ENCODE data around the gene MYOC. TPM values are rescaled to one million over a fixed set of nuclear protein-coding genes. Genes with fewer than 3 reads are reported as not detected.

MYOC gene
- total RNA-seq, 1 donor from 2014 or later: not detected

DNA sequence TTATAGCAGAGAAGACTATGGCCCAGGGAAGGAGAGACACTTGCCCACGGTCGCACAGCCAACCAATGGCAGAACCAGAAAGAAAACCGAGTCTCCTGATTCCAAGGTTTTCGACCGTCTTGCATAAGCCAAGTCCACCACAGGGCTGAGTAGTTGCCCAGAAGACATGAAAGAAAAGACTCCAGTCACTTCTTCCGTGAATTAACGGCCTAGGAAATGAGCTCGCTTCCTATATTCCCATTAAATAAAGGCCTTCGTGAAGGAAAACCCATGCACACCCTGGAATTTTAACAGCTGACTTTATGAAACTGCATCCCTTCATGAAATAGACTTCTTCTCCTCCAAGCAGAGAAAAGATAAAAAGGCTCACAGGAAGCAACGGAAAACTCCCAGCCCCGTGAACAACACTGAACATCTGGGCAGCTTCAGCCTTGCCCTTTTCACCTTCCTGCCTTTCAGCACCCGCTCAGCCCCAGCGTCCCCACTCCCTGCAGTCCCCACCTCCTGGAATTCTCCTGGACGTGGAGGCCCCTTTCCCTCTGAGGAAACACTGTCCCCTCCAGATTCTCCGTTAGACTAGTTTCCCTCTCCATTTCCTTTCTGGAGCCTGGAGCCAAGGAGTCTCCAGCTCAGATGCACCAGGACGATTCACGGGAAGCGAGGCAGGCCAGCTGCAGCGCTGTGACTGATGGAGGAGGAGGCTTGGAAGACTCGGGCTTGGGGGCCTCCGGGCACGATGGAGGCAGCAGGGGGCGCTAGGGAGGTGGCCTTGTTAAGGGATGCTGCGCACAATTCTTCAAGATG lies 2.7 kb upstream of the MYOC start:
- Histone ChIP-seq H3K27me3 (no peaks in the 10 kb centered on the region), H3K4me3 (no peak overlapping the region), H3K9ac (no peak overlapping the region), H3K27ac (no peak overlapping the region), H3F3A (ENCODE audit: low read depth) (no peaks in the 10 kb centered on the region), H4K20me1 (ENCODE audit: low read depth) (no peaks in the 10 kb centered on the region), H3K4me1 (no peaks in the 10 kb centered on the region), H3K36me3 (no peaks in the 10 kb centered on the region), H2AFZ (replicated peaks) (peak overlapping the region; percentile 99), H3K4me2 (peak overlapping the region; percentile 53), H3K9me3 (ENCODE audit: low read depth) (no peaks in the 10 kb centered on the region), H3K79me2 (ENCODE audit: low read depth) (no peaks in the 10 kb centered on the region)
- no peak overlapping the region for H3K4me3 Mint-ChIP-seq
- H3K4me1 Mint-ChIP-seq: peaks cover 21% of the 10 kb centered on the region
- H3K9me3 Mint-ChIP-seq: no peaks in the 10 kb centered on the region
- TF ChIP-seq, protein P1, sequence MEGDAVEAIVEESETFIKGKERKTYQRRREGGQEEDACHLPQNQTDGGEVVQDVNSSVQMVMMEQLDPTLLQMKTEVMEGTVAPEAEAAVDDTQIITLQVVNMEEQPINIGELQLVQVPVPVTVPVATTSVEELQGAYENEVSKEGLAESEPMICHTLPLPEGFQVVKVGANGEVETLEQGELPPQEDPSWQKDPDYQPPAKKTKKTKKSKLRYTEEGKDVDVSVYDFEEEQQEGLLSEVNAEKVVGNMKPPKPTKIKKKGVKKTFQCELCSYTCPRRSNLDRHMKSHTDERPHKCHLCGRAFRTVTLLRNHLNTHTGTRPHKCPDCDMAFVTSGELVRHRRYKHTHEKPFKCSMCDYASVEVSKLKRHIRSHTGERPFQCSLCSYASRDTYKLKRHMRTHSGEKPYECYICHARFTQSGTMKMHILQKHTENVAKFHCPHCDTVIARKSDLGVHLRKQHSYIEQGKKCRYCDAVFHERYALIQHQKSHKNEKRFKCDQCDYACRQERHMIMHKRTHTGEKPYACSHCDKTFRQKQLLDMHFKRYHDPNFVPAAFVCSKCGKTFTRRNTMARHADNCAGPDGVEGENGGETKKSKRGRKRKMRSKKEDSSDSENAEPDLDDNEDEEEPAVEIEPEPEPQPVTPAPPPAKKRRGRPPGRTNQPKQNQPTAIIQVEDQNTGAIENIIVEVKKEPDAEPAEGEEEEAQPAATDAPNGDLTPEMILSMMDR (IDR thresholded peaks at IDR 0.05): peak; percentile 83
- TF ChIP-seq EZH2phosphoT487 (IDR thresholded peaks at IDR 0.05) (no peak), EZH2 (IDR thresholded peaks at IDR 0.05) (no peak)
- peak overlapping the region; percentile 29 for H3K27ac Mint-ChIP-seq
- peaks cover 2% of the 10 kb centered on the region for H3K27me3 Mint-ChIP-seq (ENCODE audit: insufficient read depth, low read depth)
- H3K36me3 Mint-ChIP-seq: no peaks in the 10 kb centered on the region
- peak; percentile 83 for DNase-seq (ENCODE audit: low spot score)

DNA sequence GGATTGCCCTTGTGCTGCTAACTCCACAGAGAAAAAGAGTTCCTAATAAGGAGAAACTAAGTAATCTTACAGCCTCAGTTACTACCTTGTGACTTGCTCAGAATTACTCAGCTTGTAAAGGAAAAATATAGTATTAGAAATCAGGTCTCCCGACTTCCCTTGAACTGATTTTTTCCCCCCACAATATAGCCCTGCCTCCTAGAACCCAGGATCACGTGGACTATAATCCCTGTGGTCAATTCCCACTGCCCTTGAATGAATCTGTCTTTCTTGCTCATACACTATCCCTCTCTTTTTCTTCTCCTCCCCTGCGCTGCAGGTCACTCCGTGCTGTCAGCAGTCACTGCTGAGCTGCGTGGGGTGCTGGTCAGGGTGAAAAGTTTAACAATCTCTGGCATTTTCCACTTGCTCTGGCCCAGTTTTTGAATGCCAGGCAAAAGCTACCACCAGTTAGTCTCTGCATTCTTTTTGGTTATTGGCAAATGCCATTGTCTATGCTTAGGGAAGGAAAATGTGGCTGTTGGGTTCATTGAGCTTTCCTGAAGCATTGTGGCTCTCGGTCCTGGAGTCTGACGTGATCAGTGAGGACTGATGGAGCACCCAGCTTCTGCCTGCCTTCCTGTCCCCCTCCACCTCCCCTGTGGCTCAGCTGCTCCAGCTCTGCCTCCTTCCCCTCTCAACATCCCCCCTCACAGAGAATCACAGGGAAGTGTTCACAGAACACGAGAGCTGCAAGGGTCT lies 1.9 kb upstream of the MYOC start:
- DNase-seq (ENCODE audit: low spot score): no peak
- Histone ChIP-seq H3K4me2 (no peak overlapping the region), H3K27ac (no peak overlapping the region), H3K9me3 (ENCODE audit: low read depth) (no peaks in the 10 kb centered on the region), H3K36me3 (no peaks in the 10 kb centered on the region), H4K20me1 (ENCODE audit: low read depth) (no peaks in the 10 kb centered on the region), H3K4me1 (no peaks in the 10 kb centered on the region), H3K79me2 (ENCODE audit: low read depth) (no peaks in the 10 kb centered on the region), H3K27me3 (no peaks in the 10 kb centered on the region), H3F3A (ENCODE audit: low read depth) (no peaks in the 10 kb centered on the region), H3K4me3 (no peak overlapping the region), H2AFZ (replicated peaks) (peak overlapping the region; percentile 99), H3K9ac (no peak overlapping the region)
- Mint-ChIP-seq H3K4me1 (peaks cover 21% of the 10 kb centered on the region), H3K4me3 (no peak overlapping the region), H3K27me3 (ENCODE audit: insufficient read depth, low read depth) (peaks cover 5% of the 10 kb centered on the region), H3K36me3 (no peaks in the 10 kb centered on the region), H3K9me3 (no peaks in the 10 kb centered on the region), H3K27ac (no peak overlapping the region)
- TF ChIP-seq EZH2 (IDR thresholded peaks at IDR 0.05) (no peak), EZH2phosphoT487 (IDR thresholded peaks at IDR 0.05) (no peak)
- TF ChIP-seq, protein P1 (IDR thresholded peaks at IDR 0.05): no peak

DNA sequence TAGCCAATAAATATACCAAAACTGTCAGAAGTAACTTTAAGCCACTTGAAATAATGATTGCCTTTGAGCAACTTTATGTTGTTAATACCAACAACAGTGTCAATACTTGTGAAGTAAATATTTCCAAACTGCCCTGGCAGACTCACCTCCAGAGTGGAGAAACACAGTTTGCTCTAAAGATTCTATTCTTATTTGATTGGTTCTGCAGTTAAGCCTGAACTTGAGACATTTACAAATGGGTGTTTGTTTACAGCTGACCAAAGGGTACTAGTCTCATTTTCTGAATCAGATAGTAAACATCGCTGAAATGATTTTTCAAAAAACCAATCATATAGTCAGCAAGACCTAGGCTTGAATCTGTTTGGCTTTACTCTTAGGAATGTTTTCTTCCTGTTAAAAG lies 1.3 kb upstream of the MYOC start:
- no peak overlapping the region for H3K4me3 ChIP-seq
- no peak overlapping the region for H3K4me2 ChIP-seq
- TF ChIP-seq, protein P1 (IDR thresholded peaks at IDR 0.05): no peak
- no peak for TF ChIP-seq EZH2 (IDR thresholded peaks at IDR 0.05)
- TF ChIP-seq EZH2phosphoT487 (IDR thresholded peaks at IDR 0.05): no peak
- Mint-ChIP-seq H3K27ac (no peak overlapping the region), H3K4me3 (no peak overlapping the region), H3K9me3 (no peaks in the 10 kb centered on the region), H3K4me1 (peaks cover 21% of the 10 kb centered on the region), H3K27me3 (ENCODE audit: insufficient read depth, low read depth) (peaks cover 5% of the 10 kb centered on the region), H3K36me3 (no peaks in the 10 kb centered on the region)
- H3K27ac ChIP-seq: no peak overlapping the region
- DNase-seq (ENCODE audit: low spot score): no peak
- no peaks in the 10 kb centered on the region for H3K36me3 ChIP-seq
- H3F3A ChIP-seq (ENCODE audit: low read depth): no peaks in the 10 kb centered on the region
- no peaks in the 10 kb centered on the region for H3K79me2 ChIP-seq (ENCODE audit: low read depth)
- H3K9ac ChIP-seq: no peak overlapping the region
- no peaks in the 10 kb centered on the region for H3K4me1 ChIP-seq
- H4K20me1 ChIP-seq (ENCODE audit: low read depth): no peaks in the 10 kb centered on the region
- no peaks in the 10 kb centered on the region for H3K27me3 ChIP-seq
- no peak overlapping the region for H2AFZ ChIP-seq (replicated peaks)
- H3K9me3 ChIP-seq (ENCODE audit: low read depth): no peaks in the 10 kb centered on the region
